HG03354 (cell line): ENCODE results near the gene POU4F2.

Experiments
- ATAC-seq: cut with Tn5 transposase; IDR thresholded peaks from one replicate; pipeline ENCODE4 v1.9.1; 2021; ENCODE audit warnings: mild to moderate bottlenecking; ENCODE audit not compliant: unreplicated experiment, poor library complexity, severe bottlenecking

The POU4F2 gene, protein sequence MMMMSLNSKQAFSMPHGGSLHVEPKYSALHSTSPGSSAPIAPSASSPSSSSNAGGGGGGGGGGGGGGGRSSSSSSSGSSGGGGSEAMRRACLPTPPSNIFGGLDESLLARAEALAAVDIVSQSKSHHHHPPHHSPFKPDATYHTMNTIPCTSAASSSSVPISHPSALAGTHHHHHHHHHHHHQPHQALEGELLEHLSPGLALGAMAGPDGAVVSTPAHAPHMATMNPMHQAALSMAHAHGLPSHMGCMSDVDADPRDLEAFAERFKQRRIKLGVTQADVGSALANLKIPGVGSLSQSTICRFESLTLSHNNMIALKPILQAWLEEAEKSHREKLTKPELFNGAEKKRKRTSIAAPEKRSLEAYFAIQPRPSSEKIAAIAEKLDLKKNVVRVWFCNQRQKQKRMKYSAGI

DNA sequence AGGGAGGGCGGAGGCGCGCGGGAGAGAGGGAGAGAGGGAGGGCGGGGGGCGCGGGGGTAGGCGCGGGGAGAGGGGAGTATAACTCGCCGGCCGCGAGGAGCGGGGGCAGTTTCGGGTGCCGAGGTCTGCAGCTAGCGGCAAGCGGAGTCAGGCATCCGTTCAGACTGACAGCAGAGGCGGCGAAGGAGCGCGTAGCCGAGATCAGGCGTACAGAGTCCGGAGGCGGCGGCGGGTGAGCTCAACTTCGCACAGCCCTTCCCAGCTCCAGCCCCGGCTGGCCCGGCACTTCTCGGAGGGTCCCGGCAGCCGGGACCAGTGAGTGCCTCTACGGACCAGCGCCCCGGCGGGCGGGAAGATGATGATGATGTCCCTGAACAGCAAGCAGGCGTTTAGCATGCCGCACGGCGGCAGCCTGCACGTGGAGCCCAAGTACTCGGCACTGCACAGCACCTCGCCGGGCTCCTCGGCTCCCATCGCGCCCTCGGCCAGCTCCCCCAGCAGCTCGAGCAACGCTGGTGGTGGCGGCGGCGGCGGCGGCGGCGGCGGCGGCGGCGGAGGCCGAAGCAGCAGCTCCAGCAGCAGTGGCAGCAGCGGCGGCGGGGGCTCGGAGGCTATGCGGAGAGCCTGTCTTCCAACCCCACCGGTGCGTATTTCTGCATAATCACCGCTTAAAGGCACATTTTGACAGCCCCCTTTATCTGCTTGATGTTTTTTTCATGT, at the start of gene POU4F2:
TSS of gene POU4F2 (plus strand) at position 108 of the 720 bp plus-strand sequence. CDS start at position 356, 248 bp downstream.
- no peak for ATAC-seq

DNA sequence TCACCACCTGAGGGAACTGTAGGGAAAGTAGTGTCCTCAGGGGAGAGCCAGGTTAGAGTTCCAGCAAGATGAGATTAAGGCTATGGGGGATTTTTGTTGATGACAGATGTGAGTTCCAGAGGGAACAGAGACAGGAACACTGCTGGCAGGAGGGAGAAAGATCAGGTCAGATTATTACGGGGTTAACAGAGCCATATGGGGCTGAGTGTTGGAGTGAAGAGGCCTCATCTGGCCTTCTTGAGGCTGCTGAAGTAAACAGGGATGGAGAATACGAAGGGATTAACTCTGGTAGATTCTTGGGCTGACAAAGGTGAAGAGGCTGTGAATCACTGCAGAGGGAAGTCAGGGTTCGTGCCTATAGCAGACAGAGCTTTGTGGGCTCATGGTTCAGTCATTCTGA, 47.9 kb upstream of the POU4F2 start:
- ATAC-seq, result no peak

DNA sequence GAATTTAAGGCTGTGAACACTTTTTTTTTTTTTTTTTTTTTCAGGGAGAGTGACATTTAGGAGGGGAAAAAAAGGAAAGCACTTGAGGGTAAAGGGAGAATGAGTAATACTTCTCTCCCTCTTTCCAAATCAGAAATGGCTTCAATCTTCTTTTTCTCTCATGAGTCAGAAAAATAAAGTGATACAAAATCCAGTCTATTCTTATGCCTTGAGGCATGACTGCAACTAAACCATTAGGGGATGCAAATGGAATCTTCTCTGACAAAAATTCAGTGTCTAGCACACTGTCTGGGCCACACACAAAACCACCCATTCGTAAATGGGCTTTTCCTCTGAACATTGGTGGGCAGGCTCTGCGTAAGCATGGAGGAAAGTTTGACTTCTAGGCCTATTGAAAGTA, 46.7 kb upstream of the POU4F2 start:
- ATAC-seq, result no peak

DNA sequence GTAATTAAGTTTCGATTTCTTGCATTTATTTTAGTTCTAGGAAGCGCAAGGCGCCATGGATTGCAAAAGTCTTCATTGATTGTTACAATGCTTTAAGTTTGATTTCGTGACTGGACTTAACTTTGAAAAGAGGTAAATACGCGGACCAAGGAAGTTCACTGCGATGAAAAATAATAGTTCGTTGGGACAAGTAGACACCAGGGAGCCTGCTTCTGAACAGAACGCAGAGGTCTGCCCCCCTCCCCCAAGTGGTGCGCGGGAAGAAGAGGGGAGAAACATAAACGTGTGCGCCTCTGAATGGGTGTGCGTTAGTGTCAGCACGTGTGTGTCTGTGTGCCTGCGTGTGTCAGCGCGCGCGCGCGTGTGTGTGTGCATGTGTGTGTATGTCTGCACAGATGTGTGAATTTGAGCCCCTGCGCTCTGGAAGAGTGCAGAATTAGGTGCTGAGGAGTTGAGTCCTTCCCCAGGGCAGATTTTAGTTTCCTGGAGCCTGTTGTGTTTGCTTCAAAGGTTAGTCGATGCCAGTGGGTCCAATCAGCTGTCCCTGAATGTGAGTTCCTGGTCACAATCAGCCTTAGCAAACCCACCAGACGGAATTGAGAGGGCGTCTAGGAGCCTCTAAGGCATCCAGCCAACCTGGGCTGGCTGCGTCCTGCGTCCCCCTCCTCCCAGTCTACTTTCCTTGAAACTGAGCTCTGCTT, 5.8 kb upstream of the POU4F2 start:
- no peak for ATAC-seq

DNA sequence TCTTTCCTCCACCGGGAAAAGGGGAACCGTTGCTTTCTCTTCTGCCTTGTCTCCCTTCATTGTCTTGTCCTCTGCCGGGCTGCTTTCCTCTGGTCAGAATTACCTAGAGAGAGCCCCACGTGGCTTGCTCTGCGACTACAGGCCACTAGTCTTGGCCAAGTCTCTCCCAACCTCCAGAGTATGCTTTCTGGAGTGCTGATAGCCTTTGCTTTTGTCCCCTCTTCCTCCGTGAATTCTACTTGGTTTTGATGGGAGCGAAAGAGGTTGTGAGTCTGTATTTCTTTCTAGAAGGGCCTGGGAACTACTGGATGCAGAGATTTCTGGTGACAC, 5.3 kb upstream of the POU4F2 start:
- ATAC-seq, result no peak

DNA sequence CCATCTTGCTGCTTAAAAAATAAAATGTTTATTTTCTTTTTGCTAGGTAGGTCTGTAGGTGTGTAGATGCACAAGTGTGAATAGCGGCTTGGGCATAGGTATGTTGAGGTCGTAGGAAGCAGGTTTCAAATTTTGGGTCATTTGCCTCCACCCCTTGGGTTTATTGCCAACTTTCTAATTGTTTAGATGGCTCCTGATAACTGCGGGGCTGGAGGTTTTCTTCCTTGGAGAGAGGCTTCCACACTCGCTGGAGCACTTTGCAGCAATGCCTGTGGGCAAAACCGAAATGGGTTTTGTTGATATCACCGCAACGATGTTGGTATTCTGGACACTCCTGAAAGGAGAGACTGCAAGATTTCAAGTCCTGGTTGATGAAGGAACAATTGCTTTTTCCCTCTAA, 3.9 kb upstream of the POU4F2 start:
- no peak for ATAC-seq

DNA sequence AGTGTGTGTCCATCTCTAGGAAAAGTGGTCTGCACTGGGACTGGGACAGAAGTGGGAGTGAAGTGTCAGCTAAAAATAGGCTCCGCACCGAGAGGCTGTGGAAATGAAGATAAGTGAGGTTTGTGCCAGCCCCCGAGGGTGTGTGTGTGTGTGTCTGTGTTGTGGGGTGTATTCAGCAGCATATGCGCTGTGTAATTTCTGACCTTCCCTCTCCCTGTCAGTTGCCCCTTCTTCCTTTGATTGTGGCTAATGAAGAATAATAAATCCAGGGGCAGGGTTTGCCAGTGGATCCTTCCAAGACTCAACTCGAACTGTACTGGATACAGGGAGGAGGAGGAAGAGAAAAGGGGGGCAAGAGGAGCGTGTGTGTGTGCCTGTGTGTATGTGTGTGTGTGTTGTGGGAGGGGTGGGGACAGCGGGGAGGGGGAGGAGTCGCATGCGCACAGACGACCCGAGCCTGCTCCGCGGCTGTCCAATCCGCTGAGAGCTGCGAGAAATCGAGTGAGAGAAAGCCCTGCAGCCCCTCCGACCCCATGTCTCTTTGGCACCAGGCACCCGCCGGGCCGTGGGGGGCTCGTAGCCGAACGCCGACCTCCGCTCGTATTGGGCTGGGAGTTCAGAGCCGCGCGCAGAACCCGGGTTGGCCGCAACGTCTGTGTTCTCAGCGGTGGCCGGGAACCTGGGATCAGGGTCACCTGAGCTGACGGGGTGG, 916 bp upstream of the POU4F2 start:
- no peak for ATAC-seq

DNA sequence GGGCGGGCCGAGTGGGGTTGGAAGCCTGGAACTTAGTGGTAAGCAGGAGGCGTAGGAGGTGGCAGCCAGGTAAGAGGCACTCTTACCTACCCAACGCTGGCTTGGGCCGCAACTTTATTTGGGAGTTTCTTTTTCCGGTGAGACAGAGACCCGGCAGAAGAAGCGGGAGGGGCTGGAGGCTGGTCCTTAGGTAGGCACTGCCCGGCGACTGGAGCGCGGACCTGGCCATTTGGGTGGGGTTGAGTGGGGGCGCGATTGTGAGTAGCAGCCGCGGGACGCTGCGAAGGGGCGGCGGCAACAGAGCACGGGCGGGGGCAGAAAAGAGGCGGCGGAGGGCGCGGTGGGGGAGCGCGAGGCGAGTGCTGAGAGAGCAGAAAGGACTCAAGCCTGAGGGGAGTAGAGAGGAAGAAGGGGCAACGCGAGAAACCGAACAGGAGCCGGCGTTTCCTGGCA, 334 bp upstream of the POU4F2 start:
- ATAC-seq, result no peak

DNA sequence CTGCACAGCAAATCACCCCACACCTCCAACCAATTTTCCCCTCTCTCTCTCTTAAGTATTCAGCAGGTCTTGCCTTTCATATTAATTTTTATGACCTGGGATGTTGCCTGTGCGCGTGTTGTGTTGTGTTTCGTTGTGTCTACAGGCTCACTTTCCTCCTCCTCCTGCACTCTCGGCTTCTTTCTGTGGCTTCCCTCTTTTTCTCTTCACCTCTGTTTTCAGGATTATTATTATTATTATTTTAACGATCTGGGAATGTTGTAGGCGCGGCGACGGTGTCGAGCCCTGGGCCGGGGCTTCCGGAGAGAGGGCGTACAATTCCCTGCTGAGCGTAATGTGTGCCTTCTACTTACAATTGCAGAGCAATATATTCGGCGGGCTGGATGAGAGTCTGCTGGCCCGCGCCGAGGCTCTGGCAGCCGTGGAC, 826 bp downstream of the POU4F2 start:
- no peak for ATAC-seq

DNA sequence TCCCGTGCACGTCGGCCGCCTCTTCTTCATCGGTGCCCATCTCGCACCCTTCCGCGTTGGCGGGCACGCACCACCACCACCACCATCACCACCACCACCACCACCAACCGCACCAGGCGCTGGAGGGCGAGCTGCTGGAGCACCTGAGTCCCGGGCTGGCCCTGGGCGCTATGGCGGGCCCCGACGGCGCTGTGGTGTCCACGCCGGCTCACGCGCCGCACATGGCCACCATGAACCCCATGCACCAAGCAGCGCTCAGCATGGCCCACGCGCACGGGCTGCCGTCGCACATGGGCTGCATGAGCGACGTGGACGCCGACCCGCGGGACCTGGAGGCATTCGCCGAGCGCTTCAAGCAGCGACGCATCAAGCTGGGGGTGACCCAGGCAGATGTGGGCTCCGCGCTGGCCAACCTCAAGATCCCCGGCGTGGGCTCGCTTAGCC, 1.4 kb downstream of the POU4F2 start:
- no peak for ATAC-seq

DNA sequence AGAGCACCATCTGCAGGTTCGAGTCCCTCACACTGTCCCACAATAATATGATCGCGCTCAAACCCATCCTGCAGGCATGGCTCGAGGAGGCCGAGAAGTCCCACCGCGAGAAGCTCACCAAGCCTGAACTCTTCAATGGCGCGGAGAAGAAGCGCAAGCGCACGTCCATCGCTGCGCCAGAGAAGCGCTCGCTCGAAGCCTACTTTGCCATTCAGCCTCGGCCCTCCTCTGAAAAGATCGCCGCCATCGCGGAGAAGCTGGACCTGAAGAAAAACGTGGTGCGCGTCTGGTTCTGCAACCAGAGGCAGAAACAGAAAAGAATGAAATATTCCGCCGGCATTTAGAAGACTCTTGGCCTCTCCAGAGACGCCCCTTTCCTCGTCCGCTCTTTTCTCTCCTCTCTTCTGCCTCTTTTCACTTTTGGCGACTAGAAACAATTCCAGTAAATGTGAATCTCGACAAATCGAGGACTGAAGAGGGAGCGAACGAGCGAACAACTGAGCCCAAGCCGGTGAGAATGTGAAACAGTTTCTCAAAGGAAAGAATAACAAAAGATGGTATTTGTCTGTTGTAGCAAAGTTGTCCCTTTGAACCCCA, 1.9 kb downstream of the POU4F2 start:
- no peak for ATAC-seq

DNA sequence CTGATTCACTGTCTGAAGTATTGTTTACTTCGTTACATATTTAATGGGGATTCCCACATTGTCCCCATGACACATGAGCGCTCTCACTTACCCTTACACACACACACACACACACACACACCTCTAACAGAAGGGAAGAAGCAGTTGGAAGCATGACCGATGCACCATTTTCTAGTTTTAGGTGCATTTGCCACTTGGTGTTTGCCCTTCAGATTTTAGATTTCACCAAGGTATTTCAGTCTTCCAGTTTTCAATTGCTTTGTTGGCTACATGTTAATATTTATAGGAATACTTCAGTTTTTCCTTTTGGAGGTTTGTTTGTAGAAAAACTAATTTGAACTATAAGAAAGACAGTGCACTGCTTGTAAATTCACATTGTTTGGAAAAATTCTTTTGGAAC, 3.1 kb downstream of the POU4F2 start:
- ATAC-seq, result no peak

DNA sequence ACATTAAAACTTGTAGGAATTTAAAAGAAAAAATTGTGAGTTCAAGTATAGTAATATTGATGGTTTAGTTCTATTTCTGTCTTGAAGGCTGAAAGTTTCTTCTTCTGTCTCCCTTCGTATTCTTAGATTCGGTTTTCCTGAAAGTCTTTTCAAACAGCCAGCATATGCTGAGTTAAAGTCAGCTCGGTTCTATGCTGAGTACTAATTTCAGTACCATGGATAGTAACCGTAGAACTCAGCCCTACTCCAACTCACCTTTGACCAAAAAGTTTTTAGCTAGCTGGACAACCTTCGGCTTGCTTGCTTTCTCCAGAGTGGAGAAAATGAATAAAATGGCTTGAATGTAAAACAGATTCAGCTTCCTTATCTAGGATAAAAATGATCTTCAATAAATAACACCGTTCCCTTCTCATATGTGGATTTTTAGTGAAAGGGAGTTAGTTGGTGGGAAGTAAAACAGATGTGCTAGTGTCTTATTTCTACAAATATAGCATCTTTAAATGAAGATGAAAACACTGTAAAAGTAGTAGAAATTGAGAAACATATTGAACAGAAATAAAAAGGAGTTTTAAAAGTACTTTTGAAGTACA, 5.2 kb downstream of the POU4F2 start:
- peak; percentile 47 for ATAC-seq

DNA sequence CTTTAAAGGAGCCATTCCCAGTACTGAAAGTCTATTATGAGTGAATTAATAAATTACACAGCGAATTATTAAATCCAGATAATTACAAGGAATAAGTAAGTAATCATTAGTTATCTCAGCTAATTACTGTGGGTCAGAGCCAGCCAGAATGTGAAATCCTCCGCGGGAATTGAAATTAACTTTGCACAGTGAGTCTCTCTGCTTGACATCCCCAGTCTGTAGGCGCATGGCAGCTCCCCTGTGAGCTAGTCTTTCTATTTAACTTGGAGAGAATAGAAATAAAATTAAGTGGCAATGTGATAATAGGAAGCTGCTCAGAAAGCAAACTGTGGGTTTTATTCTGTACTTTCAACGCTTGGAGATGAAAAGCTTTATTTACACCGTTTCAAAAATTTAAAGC, 7.2 kb downstream of the POU4F2 start:
- no peak for ATAC-seq

DNA sequence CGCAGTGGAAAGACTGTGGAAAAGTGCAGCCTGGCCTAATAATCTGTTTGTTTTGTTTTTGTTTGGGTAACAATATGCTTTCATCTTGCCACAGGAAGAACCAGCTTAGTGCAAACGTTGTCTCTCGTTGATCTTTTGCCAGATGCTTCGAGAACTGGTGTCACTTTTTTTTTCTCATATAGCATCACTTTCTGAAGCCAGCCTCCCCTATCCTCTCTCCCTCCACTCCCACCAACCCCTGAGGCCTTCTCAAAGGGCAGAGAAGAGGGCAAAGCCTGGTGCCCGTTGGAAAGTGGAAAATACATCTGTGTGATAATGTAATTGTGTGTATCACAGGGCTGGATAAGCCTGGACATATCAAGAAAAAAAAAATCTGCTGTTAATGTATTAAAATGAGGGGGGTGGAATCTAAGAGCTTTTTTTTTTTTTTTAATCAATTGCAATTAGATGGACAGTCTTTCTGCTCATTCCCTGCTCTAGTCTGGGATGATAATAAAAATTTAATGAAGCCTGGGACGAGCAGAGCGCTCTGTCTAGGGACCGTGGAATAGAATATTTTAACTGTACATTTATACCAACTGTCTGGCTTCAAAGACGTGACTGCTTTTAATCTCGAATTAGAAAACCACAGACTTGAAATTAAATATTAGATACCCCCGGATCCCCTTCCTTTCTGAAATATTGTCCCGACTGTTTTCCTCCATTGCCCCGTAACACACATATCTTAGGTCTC, 8.1 kb downstream of the POU4F2 start:
- no peak for ATAC-seq

DNA sequence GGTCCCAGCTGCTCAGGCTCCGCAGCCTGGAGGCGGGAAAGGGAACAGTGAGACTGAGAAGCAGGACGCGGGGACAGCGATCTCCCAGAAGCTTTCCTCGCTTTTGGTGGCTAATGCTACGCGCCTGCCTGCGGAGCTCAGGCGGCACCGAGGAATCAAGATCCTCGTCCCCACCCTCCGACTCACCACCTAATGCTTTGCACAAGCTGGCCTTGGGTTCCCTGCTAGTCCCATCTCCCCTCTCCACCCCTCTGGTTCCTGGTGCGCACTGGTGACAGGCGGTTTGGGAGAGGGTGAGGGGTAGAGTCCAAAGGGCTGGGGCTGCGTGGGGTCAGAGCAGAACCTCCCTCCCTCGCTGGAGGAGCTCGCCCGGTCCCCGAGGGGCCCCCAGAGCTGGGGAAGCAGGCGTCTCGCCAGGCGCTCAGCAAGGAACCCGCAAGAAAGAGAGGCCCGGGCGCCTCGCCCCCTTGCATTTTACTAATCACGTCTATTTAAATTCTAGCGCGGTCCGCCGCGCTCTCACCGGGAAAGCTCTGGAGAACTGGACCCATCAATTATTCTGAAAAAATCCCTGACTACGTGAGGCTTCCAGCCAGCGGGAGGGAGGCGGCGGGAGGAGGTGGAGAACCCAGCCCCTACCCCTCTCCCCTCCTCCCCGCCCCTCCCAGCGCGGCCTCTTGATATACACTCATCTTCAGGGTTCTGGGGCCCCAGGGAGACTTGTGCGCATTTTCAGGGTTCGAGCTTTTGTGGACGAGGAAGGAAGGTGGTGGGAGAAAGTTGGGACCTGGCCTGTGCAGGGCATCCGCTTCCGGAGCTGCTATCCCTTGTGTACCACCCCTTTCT, 9.1 kb downstream of the POU4F2 start:
- ATAC-seq, result no peak

DNA sequence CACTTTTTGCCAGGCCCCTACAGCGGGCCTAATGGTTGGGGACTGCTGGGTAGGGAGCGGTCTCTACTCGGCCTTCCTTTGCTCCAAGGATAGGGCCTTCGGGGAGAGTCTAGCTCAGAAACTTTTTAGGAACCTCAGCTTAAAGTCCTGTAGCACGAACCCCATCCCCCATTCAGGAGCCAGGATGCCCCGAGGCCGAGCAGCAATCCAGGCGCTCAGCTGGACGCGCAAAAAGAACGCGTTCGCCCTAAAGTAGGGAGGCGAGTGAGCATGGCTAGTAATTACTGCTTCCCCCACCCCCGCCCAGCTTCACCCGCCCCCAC, 9.7 kb downstream of the POU4F2 start:
- ATAC-seq, result no peak

DNA sequence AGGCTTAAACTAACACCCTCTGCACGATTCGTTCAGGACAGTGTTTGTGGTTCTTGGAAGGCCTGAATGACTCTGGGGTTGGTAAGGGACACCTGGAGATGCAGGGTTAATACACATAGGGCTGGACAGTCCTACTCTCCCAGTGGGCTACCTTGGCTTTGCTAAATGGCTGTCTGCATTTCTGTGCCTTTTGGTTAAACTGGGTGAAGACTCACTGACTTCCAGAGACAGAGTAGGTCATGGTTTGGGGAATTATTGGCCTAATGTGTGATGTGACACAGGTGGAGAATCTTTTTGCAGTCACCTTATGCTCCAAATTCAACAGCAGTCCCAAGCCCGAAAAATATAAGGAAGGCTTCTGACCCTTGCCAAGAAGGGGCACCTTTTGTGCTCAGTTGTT, 10.5 kb downstream of the POU4F2 start:
- no peak for ATAC-seq
